ENCODE results near the gene KIFC3. TPM values are rescaled to one million over a fixed set of nuclear protein-coding genes. Genes with fewer than 3 reads are reported as not detected.

KIFC3 gene
- total and polyA plus RNA-seq, 2 of the 13 experiments (the other 11 are each of a cell fraction or from before 2014, with no cell fraction given): 42.1 to 45.3 TPM

- TF ChIP-seq SMAD1 (CRISPR knock-in tag; IDR thresholded peaks at IDR 0.05; ENCODE audit: borderline replicate concordance, low read depth) (peak; percentile 91; the same call in 1 of the 2 replicates), ZNF598 (CRISPR knock-in tag; IDR thresholded peaks at IDR 0.05; ENCODE audit: borderline replicate concordance) (peak; percentile 53; the same call in 1 of the 2 replicates), YY1 (IDR thresholded peaks at IDR 0.05; ENCODE audit: insufficient read depth, insufficient replicate concordance, low read depth, low read length) (peak; percentile 65), PTBP1 (IDR thresholded peaks at IDR 0.05; ENCODE audit: low read depth, low read length, poor library complexity, severe bottlenecking) (no peak), SETDB1 (CRISPR knock-in tag; IDR thresholded peaks at IDR 0.05; ENCODE audit: borderline replicate concordance) (no peak), ZMYM4 (CRISPR knock-in tag; IDR thresholded peaks at IDR 0.05) (peak; percentile 75), CHD4 (IDR thresholded peaks at IDR 0.05; ENCODE audit: borderline replicate concordance, low read length) (peak; percentile 100), ZNF468 (CRISPR knock-in tag; IDR thresholded peaks at IDR 0.05) (no peak), ZNF772 (CRISPR knock-in tag; IDR thresholded peaks at IDR 0.05) (peak; percentile 81; the same call in 1 of the 2 replicates), ZNF564 (CRISPR knock-in tag; IDR thresholded peaks at IDR 0.05) (peak; percentile 71), ATM (IDR thresholded peaks at IDR 0.05; ENCODE audit: borderline replicate concordance) (no peak), ZBTB49 (CRISPR knock-in tag; IDR thresholded peaks at IDR 0.05; ENCODE audit: borderline replicate concordance) (no peak), RAD51 (IDR thresholded peaks at IDR 0.05; ENCODE audit: borderline replicate concordance) (no peak), HMG20B (CRISPR knock-in tag; conservative IDR thresholded peaks at IDR 0.05) (no peak), ISX (CRISPR knock-in tag; conservative IDR thresholded peaks at IDR 0.05) (no peak), TOPORS (CRISPR knock-in tag; IDR thresholded peaks at IDR 0.05) (peak; percentile 64)
- TF ChIP-seq, protein P1, sequence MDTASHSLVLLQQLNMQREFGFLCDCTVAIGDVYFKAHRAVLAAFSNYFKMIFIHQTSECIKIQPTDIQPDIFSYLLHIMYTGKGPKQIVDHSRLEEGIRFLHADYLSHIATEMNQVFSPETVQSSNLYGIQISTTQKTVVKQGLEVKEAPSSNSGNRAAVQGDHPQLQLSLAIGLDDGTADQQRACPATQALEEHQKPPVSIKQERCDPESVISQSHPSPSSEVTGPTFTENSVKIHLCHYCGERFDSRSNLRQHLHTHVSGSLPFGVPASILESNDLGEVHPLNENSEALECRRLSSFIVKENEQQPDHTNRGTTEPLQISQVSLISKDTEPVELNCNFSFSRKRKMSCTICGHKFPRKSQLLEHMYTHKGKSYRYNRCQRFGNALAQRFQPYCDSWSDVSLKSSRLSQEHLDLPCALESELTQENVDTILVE (CRISPR knock-in tag; IDR thresholded peaks at IDR 0.05): peak; percentile 54; the same call in 1 of the 2 replicates
- TF ChIP-seq, protein P2, sequence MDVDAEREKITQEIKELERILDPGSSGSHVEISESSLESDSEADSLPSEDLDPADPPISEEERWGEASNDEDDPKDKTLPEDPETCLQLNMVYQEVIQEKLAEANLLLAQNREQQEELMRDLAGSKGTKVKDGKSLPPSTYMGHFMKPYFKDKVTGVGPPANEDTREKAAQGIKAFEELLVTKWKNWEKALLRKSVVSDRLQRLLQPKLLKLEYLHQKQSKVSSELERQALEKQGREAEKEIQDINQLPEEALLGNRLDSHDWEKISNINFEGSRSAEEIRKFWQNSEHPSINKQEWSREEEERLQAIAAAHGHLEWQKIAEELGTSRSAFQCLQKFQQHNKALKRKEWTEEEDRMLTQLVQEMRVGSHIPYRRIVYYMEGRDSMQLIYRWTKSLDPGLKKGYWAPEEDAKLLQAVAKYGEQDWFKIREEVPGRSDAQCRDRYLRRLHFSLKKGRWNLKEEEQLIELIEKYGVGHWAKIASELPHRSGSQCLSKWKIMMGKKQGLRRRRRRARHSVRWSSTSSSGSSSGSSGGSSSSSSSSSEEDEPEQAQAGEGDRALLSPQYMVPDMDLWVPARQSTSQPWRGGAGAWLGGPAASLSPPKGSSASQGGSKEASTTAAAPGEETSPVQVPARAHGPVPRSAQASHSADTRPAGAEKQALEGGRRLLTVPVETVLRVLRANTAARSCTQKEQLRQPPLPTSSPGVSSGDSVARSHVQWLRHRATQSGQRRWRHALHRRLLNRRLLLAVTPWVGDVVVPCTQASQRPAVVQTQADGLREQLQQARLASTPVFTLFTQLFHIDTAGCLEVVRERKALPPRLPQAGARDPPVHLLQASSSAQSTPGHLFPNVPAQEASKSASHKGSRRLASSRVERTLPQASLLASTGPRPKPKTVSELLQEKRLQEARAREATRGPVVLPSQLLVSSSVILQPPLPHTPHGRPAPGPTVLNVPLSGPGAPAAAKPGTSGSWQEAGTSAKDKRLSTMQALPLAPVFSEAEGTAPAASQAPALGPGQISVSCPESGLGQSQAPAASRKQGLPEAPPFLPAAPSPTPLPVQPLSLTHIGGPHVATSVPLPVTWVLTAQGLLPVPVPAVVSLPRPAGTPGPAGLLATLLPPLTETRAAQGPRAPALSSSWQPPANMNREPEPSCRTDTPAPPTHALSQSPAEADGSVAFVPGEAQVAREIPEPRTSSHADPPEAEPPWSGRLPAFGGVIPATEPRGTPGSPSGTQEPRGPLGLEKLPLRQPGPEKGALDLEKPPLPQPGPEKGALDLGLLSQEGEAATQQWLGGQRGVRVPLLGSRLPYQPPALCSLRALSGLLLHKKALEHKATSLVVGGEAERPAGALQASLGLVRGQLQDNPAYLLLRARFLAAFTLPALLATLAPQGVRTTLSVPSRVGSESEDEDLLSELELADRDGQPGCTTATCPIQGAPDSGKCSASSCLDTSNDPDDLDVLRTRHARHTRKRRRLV (CRISPR knock-in tag; IDR thresholded peaks at IDR 0.05): no peak
Measured at GRCh38 chr16:57781741-57782606, 20.3 kb downstream of the KIFC3 start (continued).

Data from HepG2 (cell line).